ENCODE results near the gene ATF6B. TPM values are rescaled to one million over a fixed set of nuclear protein-coding genes. Genes with fewer than 3 reads are reported as not detected.

Gene ATF6B
- total and polyA plus RNA-seq, 2 of the 13 experiments (the other 11 are each of a cell fraction or from before 2014, with no cell fraction given), result 18.1 to 44.0 TPM

- TF ChIP-seq ZNF24 (IDR thresholded peaks at IDR 0.05) (no peak), ZNF235 (CRISPR knock-in tag; IDR thresholded peaks at IDR 0.05; ENCODE audit: borderline replicate concordance) (no peak; the same call in 1 of the 2 replicates), ZNF343 (CRISPR knock-in tag; IDR thresholded peaks at IDR 0.05) (no peak), SALL1 (CRISPR knock-in tag; IDR thresholded peaks at IDR 0.05) (peak; percentile 66), ZNF512B (CRISPR knock-in tag; IDR thresholded peaks at IDR 0.05; ENCODE audit: borderline replicate concordance) (peak; percentile 77; the same call in 1 of the 2 replicates), TEF (CRISPR knock-in tag; IDR thresholded peaks at IDR 0.05) (no peak), E2F1 (CRISPR knock-in tag; IDR thresholded peaks at IDR 0.05) (no peak), ZMYM2 (CRISPR knock-in tag; IDR thresholded peaks at IDR 0.05) (no peak), ESRRA (CRISPR knock-in tag; IDR thresholded peaks at IDR 0.05; ENCODE audit: low read depth) (no peak; the same call in 1 of the 2 replicates), ZNF577 (CRISPR knock-in tag; IDR thresholded peaks at IDR 0.05; ENCODE audit: borderline replicate concordance, low read depth) (no peak), SMAD3 (CRISPR knock-in tag; IDR thresholded peaks at IDR 0.05) (peak; percentile 20; the same call in 1 of the 2 replicates), ZIK1 (CRISPR knock-in tag; IDR thresholded peaks at IDR 0.05; ENCODE audit: borderline replicate concordance, low read depth) (peak; percentile 41; the same call in 1 of the 2 replicates), ZNF260 (CRISPR knock-in tag; IDR thresholded peaks at IDR 0.05; ENCODE audit: borderline replicate concordance, low read depth) (no peak), ZBTB2 (CRISPR knock-in tag; IDR thresholded peaks at IDR 0.05; ENCODE audit: low read depth) (peak; percentile 34; the same call in 1 of the 2 replicates), UBTF (CRISPR knock-in tag; IDR thresholded peaks at IDR 0.05) (peak; percentile 80), ZNF326 (CRISPR knock-in tag; IDR thresholded peaks at IDR 0.05; ENCODE audit: borderline replicate concordance) (no peak), ZNF253 (CRISPR knock-in tag; IDR thresholded peaks at IDR 0.05; ENCODE audit: borderline replicate concordance) (no peak), SRSF4 (IDR thresholded peaks at IDR 0.05; ENCODE audit: low read depth, low read length, poor library complexity, severe bottlenecking) (no peak), NFYB (CRISPR knock-in tag; IDR thresholded peaks at IDR 0.05) (no peak), MAFG (CRISPR knock-in tag; IDR thresholded peaks at IDR 0.05) (no peak), PRPF4 (IDR thresholded peaks at IDR 0.05; ENCODE audit: low read depth, low read length, poor library complexity, severe bottlenecking) (no peak)
These were observed 26.6 kb upstream of the ATF6B start (continued) for GRCh38 chr6:32154514-32155161.

All from HepG2 (cell line).